Measurements from ENCODE around the gene MT1H. TPM values are rescaled to one million over a fixed set of nuclear protein-coding genes. Genes with fewer than 3 reads are reported as not detected.
"Not testable (repeated sequence)": the region's sequence is repeated elsewhere in the genome, so short reads cannot be mapped to it uniquely, and the experiment has no call there.

MT1H gene
- under 1 TPM in 1 of 2 experiments, not detected in 1; 0.70 TPM for total RNA-seq

GRCh38 chr16:56669005-56669839 lies at the start of gene MT1H:
TSS of gene MT1H (plus strand) at chr16:56669814. CDS start at chr16:56669885, 71 bp downstream.
- Mint-ChIP-seq H3K4me1 (ENCODE audit: low read depth) (peaks cover 17% of the 10 kb centered on the region), H3K27me3 (peaks cover 45% of the 10 kb centered on the region), H3K27ac (no peak within 1 kb of the TSS), H3K4me3 (no peak within 1 kb of the TSS), H3K36me3 (peaks cover 2% of the 10 kb centered on the region), H3K9me3 (no peaks in the 10 kb centered on the region)
- ChIA-PET CTCF (interaction anchor here (1.3 kb wide), 1 partner anchor 69 kb away, joined by 3 read pairs; no protein-coding TSS in a partner anchor), POLR2A (interaction anchor here (1.0 to 1.3 kb wide), 2 partner anchors 13 to 14 kb away, joined by 3 read pairs; partner anchors contain the start of gene MT1X)
- no peak for DNase-seq
- intact Hi-C loops (cut with micrococcal nuclease): no loop called here

GRCh38 chr16:56620339-56620897 lies 49.2 kb upstream of the MT1H start:
- intact Hi-C loops (cut with micrococcal nuclease): no loop called here
- DNase-seq: no peak
- no peak overlapping the region for H3K4me3 Mint-ChIP-seq
- H3K9me3 Mint-ChIP-seq: no peaks in the 10 kb centered on the region
- no peaks in the 10 kb centered on the region for H3K36me3 Mint-ChIP-seq
- ChIA-PET CTCF (no interaction called here), POLR2A (no interaction called here)
- peaks cover 13% of the 10 kb centered on the region for H3K4me1 Mint-ChIP-seq (ENCODE audit: low read depth)
- peaks cover 31% of the 10 kb centered on the region for H3K27me3 Mint-ChIP-seq
- H3K27ac Mint-ChIP-seq: no peak overlapping the region

- H3K9me3 Mint-ChIP-seq; intact Hi-C loops (cut with micrococcal nuclease); H3K4me3 Mint-ChIP-seq; H3K27ac Mint-ChIP-seq; POLR2A ChIA-PET; H3K36me3 Mint-ChIP-seq; DNase-seq: not testable (repeated sequence)
- H3K4me1 Mint-ChIP-seq (ENCODE audit: low read depth): peaks cover 17% of the 10 kb centered on the region
- CTCF ChIA-PET: interaction anchor here (1.0 kb wide), 1 partner anchor 21 kb away, joined by 3 read pairs; no protein-coding TSS in a partner anchor
- H3K27me3 Mint-ChIP-seq: peaks cover 33% of the 10 kb centered on the region
These were observed 47.8 kb upstream of the MT1H start for GRCh38 chr16:56621665-56622445.

GRCh38 chr16:56623184-56623583 lies 46.4 kb upstream of the MT1H start:
- H3K27ac Mint-ChIP-seq; DNase-seq; intact Hi-C loops (cut with micrococcal nuclease); H3K36me3 Mint-ChIP-seq; H3K9me3 Mint-ChIP-seq; H3K4me3 Mint-ChIP-seq: not testable (repeated sequence)
- POLR2A ChIA-PET: interaction anchor here (1.1 kb wide), 1 partner anchor 8 kb away, joined by 4 read pairs; no protein-coding TSS in a partner anchor
- H3K27me3 Mint-ChIP-seq: peaks cover 23% of the 10 kb centered on the region
- CTCF ChIA-PET: interaction anchor here (1.0 to 1.6 kb wide), 2 partner anchors 20 to 23 kb away, joined by 3 to 4 read pairs; no protein-coding TSS in a partner anchor
- peaks cover 12% of the 10 kb centered on the region for H3K4me1 Mint-ChIP-seq (ENCODE audit: low read depth)

- Mint-ChIP-seq H3K27ac (no peak overlapping the region), H3K36me3 (no peaks in the 10 kb centered on the region), H3K27me3 (peaks cover 22% of the 10 kb centered on the region), H3K4me1 (ENCODE audit: low read depth) (peaks cover 12% of the 10 kb centered on the region), H3K9me3 (no peaks in the 10 kb centered on the region), H3K4me3 (no peak overlapping the region)
- no peak for DNase-seq
- intact Hi-C loops (cut with micrococcal nuclease): no loop called here
- ChIA-PET CTCF (interaction anchor here (1.3 to 1.6 kb wide), 2 partner anchors 18 to 20 kb away, joined by 3 to 4 read pairs; no protein-coding TSS in a partner anchor), POLR2A (interaction anchor here (1.1 kb wide), 1 partner anchor 9 kb away, joined by 4 read pairs; no protein-coding TSS in a partner anchor)
These were observed 46.0 kb upstream of the MT1H start for GRCh38 chr16:56623637-56624036.

- Mint-ChIP-seq H3K27ac (no peak within 1 kb of the TSS), H3K9me3 (no peaks in the 10 kb centered on the region)
- POLR2A ChIA-PET: interaction anchor here (0.9 to 1.6 kb wide), 4 partner anchors 10 to 58 kb away, joined by 3 to 7 read pairs (median 5); partner anchors contain the start of genes MT1X and MT2A
These were observed 44.3 kb upstream of the MT1H start, which contains the start of gene MT1E for GRCh38 chr16:56625140-56625942. TSS of gene MT1E (plus strand) at chr16:56625781. CDS start at chr16:56625852, 71 bp downstream.

GRCh38 chr16:56625943-56626654 lies 43.5 kb upstream of the MT1H start:
- H3K27me3 Mint-ChIP-seq: peaks cover 28% of the 10 kb centered on the region
- no peaks in the 10 kb centered on the region for H3K36me3 Mint-ChIP-seq
- H3K4me3 Mint-ChIP-seq: peak overlapping the region; percentile 53
- intact Hi-C loops (cut with micrococcal nuclease): loop anchor here (1.0 kb wide), 1 partner anchor 18 kb away; the partner anchor contains the start of gene MT2A
- no peaks in the 10 kb centered on the region for H3K9me3 Mint-ChIP-seq
- POLR2A ChIA-PET: interaction anchor here (0.9 to 1.5 kb wide), 3 partner anchors 11 to 57 kb away, joined by 3 to 7 read pairs (median 4); partner anchors contain the start of genes MT1X and MT2A
- no peak for DNase-seq
- H3K27ac Mint-ChIP-seq: no peak overlapping the region
- CTCF ChIA-PET: interaction anchor here (0.7 to 1.5 kb wide), 4 partner anchors 8 to 49 kb away, joined by 3 to 5 read pairs (median 4); no protein-coding TSS in a partner anchor
- H3K4me1 Mint-ChIP-seq (ENCODE audit: low read depth): peaks cover 12% of the 10 kb centered on the region

More at GRCh38 chr16:56625140-56625942, 44.3 kb upstream of the MT1H start, which contains the start of gene MT1E:
- intact Hi-C loops (cut with micrococcal nuclease): loop anchor here (1.0 kb wide), 1 partner anchor 17 kb away; the partner anchor contains the start of gene MT2A
- H3K4me1 Mint-ChIP-seq (ENCODE audit: low read depth): peaks cover 12% of the 10 kb centered on the region
- peak; percentile 62 for DNase-seq
- H3K27me3 Mint-ChIP-seq: peaks cover 21% of the 10 kb centered on the region
- CTCF ChIA-PET: interaction anchor here (0.7 to 1.5 kb wide), 4 partner anchors 18 to 48 kb away, joined by 3 to 5 read pairs (median 4); no protein-coding TSS in a partner anchor
- peak within 1 kb of the TSS; percentile 78 for H3K4me3 Mint-ChIP-seq
- H3K36me3 Mint-ChIP-seq: no peaks in the 10 kb centered on the region

- DNase-seq: no peak
- ChIA-PET POLR2A (no interaction called here), CTCF (interaction anchor here (1.0 to 1.5 kb wide), 2 partner anchors 9 to 22 kb away, joined by 3 read pairs; no protein-coding TSS in a partner anchor)
- Mint-ChIP-seq H3K4me3 (no peak overlapping the region), H3K9me3 (no peaks in the 10 kb centered on the region), H3K27me3 (peaks cover 34% of the 10 kb centered on the region), H3K27ac (no peak overlapping the region), H3K4me1 (ENCODE audit: low read depth) (peaks cover 12% of the 10 kb centered on the region), H3K36me3 (no peaks in the 10 kb centered on the region)
- intact Hi-C loops (cut with micrococcal nuclease): no loop called here
These were observed 42.9 kb upstream of the MT1H start for GRCh38 chr16:56626685-56627084.

- intact Hi-C loops (cut with micrococcal nuclease): no loop called here
- Mint-ChIP-seq H3K4me1 (ENCODE audit: low read depth) (peaks cover 19% of the 10 kb centered on the region), H3K27me3 (peaks cover 52% of the 10 kb centered on the region), H3K27ac (no peak overlapping the region), H3K36me3 (no peaks in the 10 kb centered on the region), H3K9me3 (no peaks in the 10 kb centered on the region), H3K4me3 (no peak overlapping the region)
- ChIA-PET CTCF (interaction anchor here (0.8 to 1.0 kb wide), 2 partner anchors 15 to 73 kb away, joined by 3 to 4 read pairs; no protein-coding TSS in a partner anchor), POLR2A (interaction anchor here (0.6 kb wide), 1 partner anchor 13 kb away, joined by 3 read pairs; no protein-coding TSS in a partner anchor)
- DNase-seq: no peak
These were observed 40.9 kb upstream of the MT1H start for GRCh38 chr16:56628486-56629350.
